Liver (tissue), 9 donors: ENCODE measurements around the gene SLC12A5. TPM values are rescaled to one million over a fixed set of nuclear protein-coding genes. Genes with fewer than 3 reads are reported as not detected.

Experiments
- DNase-seq: peaks from one replicate; pipeline ENCODE4 v3.0.0-alpha.2; 2017; ENCODE audit warnings: low spot score
- H3K27ac ChIP-seq, 2 donors: one replicate each; pipeline ENCODE4 v1.7.0; 2013; ENCODE audit warnings: inconsistent platforms in 2 of 2, low read length in 2 of 2, control low read depth in 1 of 2, low read depth in 1 of 2, mild to moderate bottlenecking in 1 of 2
- H3K27me3 ChIP-seq, 4 donors: one replicate each; pipeline versions ENCODE4 v1.6.1 to v1.7.0; 2013; ENCODE audit warnings: low read length in 3 of 4, inconsistent platforms in 1 of 4, mild to moderate bottlenecking in 1 of 4, moderate library complexity in 1 of 4; ENCODE audit not compliant: control insufficient read depth in 4 of 4, insufficient read depth in 4 of 4
- H3K36me3 ChIP-seq, 4 donors: one replicate each; pipeline versions ENCODE4 v1.6.1 to v1.7.0; 2013; ENCODE audit warnings: low read length in 3 of 4, mild to moderate bottlenecking in 3 of 4, low read depth in 1 of 4, moderate library complexity in 1 of 4; ENCODE audit not compliant: control insufficient read depth in 4 of 4, insufficient read depth in 3 of 4
- H3K4me1 ChIP-seq, 4 donors: one replicate each; pipeline versions ENCODE4 v1.6.1 to v1.7.0; 2013; ENCODE audit warnings: low read length in 3 of 4, mild to moderate bottlenecking in 3 of 4, moderate library complexity in 1 of 4; ENCODE audit not compliant: control insufficient read depth in 4 of 4, insufficient read depth in 4 of 4
- H3K4me3 ChIP-seq, 3 donors: one replicate each; pipeline versions ENCODE4 v1.6.1 to v1.7.0; 2013; ENCODE audit warnings: low read length in 3 of 3, control low read depth in 1 of 3, low read depth in 1 of 3, mild to moderate bottlenecking in 1 of 3
- H3K9ac ChIP-seq, 2 donors: one replicate each; pipeline ENCODE4 v1.7.0; 2013; ENCODE audit warnings: low read length in 2 of 2, mild to moderate bottlenecking in 2 of 2, moderate library complexity in 2 of 2, control low read depth in 1 of 2, low read depth in 1 of 2
- H3K9me3 ChIP-seq, 4 donors: one replicate each; pipeline versions ENCODE4 v1.6.1 to v1.7.0; 2013; ENCODE audit warnings: low read length in 3 of 4; ENCODE audit not compliant: control insufficient read depth in 4 of 4
- EGR1 ChIP-seq, 2 donors: IDR thresholded peaks; 2 replicates each; pipeline ENCODE4 v1.6.1; 2016 to 2018; ENCODE audit warnings: antibody characterized with exemption in 2 of 2, low read depth in 2 of 2
- FOXA1 ChIP-seq: IDR thresholded peaks from 2 replicates; pipeline ENCODE4 v1.6.1; 2016; ENCODE audit warnings: antibody characterized with exemption
- FOXA2 ChIP-seq: IDR thresholded peaks from 2 replicates; pipeline ENCODE4 v1.6.1; 2016; ENCODE audit warnings: antibody characterized with exemption
- GABPA ChIP-seq, 2 donors: IDR thresholded peaks in 1 of 2; conservative IDR thresholded peaks in 1 of 2; 2 replicates each; pipeline ENCODE4 v1.6.1; 2016; ENCODE audit warnings: antibody characterized with exemption in 2 of 2, mild to moderate bottlenecking in 1 of 2, moderate library complexity in 1 of 2
- HNF4A ChIP-seq, 2 donors: conservative IDR thresholded peaks; 2 replicates each; pipeline ENCODE4 v1.6.1; 2016; ENCODE audit warnings: antibody characterized with exemption in 2 of 2, mild to moderate bottlenecking in 2 of 2
- HNF4G ChIP-seq: IDR thresholded peaks from 2 replicates; pipeline ENCODE4 v1.6.1; 2016; ENCODE audit warnings: antibody characterized with exemption
- JUND ChIP-seq, 2 donors: IDR thresholded peaks; 2 replicates each; pipeline ENCODE4 v1.6.1; 2016; ENCODE audit warnings: antibody characterized with exemption in 2 of 2
- NR2F2 ChIP-seq: IDR thresholded peaks from 2 replicates; pipeline ENCODE4 v1.6.1; 2016; ENCODE audit warnings: antibody characterized with exemption
- RAD21 ChIP-seq, 2 donors: IDR thresholded peaks; 2 replicates each; pipeline ENCODE4 v1.6.1; 2016; ENCODE audit warnings: antibody characterized with exemption in 2 of 2, mild to moderate bottlenecking in 2 of 2
- RXRA ChIP-seq, 2 donors: IDR thresholded peaks; 2 replicates each; pipeline ENCODE4 v1.6.1; 2017 to 2018; ENCODE audit warnings: antibody characterized with exemption in 2 of 2, mild to moderate bottlenecking in 1 of 2
- SP1 ChIP-seq: IDR thresholded peaks from 2 replicates; pipeline ENCODE4 v1.6.1; 2018; ENCODE audit warnings: antibody characterized with exemption, mild to moderate bottlenecking
- TAF1 ChIP-seq: conservative IDR thresholded peaks from 2 replicates; pipeline ENCODE4 v1.6.1; 2016; ENCODE audit warnings: antibody characterized with exemption, mild to moderate bottlenecking
- YY1 ChIP-seq: IDR thresholded peaks from 2 replicates; pipeline ENCODE4 v1.6.1; 2016; ENCODE audit warnings: antibody characterized with exemption, mild to moderate bottlenecking
- WGBS: extraction: QIAGEN DNeasy Blood & Tissue Kit; methylation state at CpG from one replicate; pipeline ENCODE4 v1.1.7; 2013; 5-methylcytosine and 5-hydroxymethylcytosine counted together
- polyA plus RNA-seq, 2 donors: library from polyadenylated mRNA; stranded (reverse) in 1 of 2; unstranded in 1 of 2; fragments of 200-250 nt in 1 of 2; fragments of >200 nt in 1 of 2; fragmentation: Nextera tagmentation in 1 of 2; extraction: Ambion mirVana in 1 of 2; gene quantifications; one replicate each; pipeline versions ENCODE4 v1.2.1 to v1.2.3, GENCODE V29; 2013 to 2015
- total RNA-seq, 2 donors: library from RNA; depleted of rRNA; stranded (reverse); fragments of >200 nt; gene quantifications; one replicate each; pipeline ENCODE4 v1.2.3, GENCODE V29; 2014
- TF ChIP-seq, protein P1 (sequence below): IDR thresholded peaks from 2 replicates; pipeline ENCODE4 v1.6.1; 2016; ENCODE audit warnings: antibody characterized with exemption
- TF ChIP-seq, protein P2 (sequence below): fragments of 150-350 bp; IDR thresholded peaks from 2 replicates; pipeline ENCODE4 v1.5.1; 2017; ENCODE audit warnings: improper control_type of control experiment, low read depth, low read length; ENCODE audit not compliant: missing input control
- TF ChIP-seq, protein P3 (sequence below): IDR thresholded peaks from 2 replicates; pipeline ENCODE4 v1.6.1; 2016; ENCODE audit warnings: antibody characterized with exemption
- TF ChIP-seq, protein P4 (sequence below): IDR thresholded peaks from 2 replicates; pipeline ENCODE4 v1.6.1; 2016; ENCODE audit warnings: antibody characterized with exemption, mild to moderate bottlenecking
- TF ChIP-seq, protein P5 (sequence below): IDR thresholded peaks from 2 replicates; pipeline ENCODE4 v1.6.1; 2016; ENCODE audit warnings: antibody characterized with exemption
- donor health status: healthy.
- donor health status: healthy.
- donor health status: healthy.
- donor health status: healthy.
- donor health status: healthy.

The SLC12A5 gene
- total and polyA plus RNA-seq, 4 donors: 0.33 to 1.5 TPM; not detected in 2

DNA sequence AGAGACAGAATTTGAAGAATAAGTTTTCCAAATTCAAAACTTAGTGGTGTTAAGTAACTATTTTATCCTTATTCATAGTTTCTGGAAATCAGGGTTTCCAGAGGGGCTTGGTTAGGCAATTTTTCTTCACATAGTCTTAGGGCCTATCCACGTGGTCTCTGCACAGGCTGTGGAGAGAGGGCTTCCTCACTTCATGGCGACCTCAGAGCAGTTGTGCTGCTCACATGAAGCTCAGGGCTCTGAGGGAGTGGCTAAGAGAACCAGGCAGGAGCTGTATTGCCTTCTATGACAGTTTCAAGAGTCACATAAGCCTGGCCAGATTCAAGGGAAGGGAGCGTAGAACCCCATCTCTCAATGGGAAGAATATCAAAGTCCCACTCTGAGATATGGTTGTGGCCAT is 75.2 kb downstream of the SLC12A5 start (continued):
- TF ChIP-seq, protein P1, sequence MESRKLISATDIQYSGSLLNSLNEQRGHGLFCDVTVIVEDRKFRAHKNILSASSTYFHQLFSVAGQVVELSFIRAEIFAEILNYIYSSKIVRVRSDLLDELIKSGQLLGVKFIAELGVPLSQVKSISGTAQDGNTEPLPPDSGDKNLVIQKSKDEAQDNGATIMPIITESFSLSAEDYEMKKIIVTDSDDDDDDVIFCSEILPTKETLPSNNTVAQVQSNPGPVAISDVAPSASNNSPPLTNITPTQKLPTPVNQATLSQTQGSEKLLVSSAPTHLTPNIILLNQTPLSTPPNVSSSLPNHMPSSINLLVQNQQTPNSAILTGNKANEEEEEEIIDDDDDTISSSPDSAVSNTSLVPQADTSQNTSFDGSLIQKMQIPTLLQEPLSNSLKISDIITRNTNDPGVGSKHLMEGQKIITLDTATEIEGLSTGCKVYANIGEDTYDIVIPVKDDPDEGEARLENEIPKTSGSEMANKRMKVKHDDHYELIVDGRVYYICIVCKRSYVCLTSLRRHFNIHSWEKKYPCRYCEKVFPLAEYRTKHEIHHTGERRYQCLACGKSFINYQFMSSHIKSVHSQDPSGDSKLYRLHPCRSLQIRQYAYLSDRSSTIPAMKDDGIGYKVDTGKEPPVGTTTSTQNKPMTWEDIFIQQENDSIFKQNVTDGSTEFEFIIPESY: no peak
- TF ChIP-seq TAF1 (no peak), RXRA (IDR thresholded peaks at IDR 0.05) (no peak), HNF4G (no peak)

DNA sequence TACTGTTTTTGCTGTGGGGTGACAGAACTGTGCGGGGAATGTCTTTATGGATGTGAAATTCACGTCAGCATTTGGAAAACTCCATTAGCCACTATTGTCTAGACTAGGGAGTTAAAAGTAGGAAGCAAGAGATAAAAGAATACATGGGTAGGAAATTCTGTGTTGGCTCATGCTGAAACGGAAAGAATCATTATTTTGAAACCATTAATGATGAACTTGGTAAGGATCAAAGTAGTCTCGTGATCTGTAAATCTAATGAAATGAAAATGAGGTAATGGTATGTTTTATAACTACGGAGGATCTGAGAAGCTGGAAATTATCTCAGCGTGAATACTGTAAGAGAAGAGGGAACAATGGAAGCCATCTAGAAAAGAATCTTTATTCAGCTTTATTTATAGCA is 78.0 kb downstream of the SLC12A5 start:
- WGBS: 61% methylated on average over 6 of the region's 6 CpGs
- H3K4me1 ChIP-seq: no peaks in the 10 kb centered on the region
- H3K27ac ChIP-seq: no peak overlapping the region
- no peak for DNase-seq
- H3K4me3 ChIP-seq: no peak overlapping the region
- peaks cover 0 to 3% (median 0%) of the 10 kb centered on the region in 4 donors for H3K27me3 ChIP-seq
- peaks cover 0 to 3% (median 0%) of the 10 kb centered on the region in 4 donors for H3K9me3 ChIP-seq
- TF ChIP-seq SP1: no peak
- TF ChIP-seq, protein P2, sequence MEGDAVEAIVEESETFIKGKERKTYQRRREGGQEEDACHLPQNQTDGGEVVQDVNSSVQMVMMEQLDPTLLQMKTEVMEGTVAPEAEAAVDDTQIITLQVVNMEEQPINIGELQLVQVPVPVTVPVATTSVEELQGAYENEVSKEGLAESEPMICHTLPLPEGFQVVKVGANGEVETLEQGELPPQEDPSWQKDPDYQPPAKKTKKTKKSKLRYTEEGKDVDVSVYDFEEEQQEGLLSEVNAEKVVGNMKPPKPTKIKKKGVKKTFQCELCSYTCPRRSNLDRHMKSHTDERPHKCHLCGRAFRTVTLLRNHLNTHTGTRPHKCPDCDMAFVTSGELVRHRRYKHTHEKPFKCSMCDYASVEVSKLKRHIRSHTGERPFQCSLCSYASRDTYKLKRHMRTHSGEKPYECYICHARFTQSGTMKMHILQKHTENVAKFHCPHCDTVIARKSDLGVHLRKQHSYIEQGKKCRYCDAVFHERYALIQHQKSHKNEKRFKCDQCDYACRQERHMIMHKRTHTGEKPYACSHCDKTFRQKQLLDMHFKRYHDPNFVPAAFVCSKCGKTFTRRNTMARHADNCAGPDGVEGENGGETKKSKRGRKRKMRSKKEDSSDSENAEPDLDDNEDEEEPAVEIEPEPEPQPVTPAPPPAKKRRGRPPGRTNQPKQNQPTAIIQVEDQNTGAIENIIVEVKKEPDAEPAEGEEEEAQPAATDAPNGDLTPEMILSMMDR: no peak
- TF ChIP-seq RXRA (IDR thresholded peaks at IDR 0.05): no peak
- no peak for TF ChIP-seq HNF4G
- no peak for TF ChIP-seq FOXA1
- TF ChIP-seq HNF4A (conservative IDR thresholded peaks at IDR 0.05): no peak
- TF ChIP-seq YY1: no peak
- TF ChIP-seq FOXA2: no peak
- no peak for TF ChIP-seq NR2F2
- TF ChIP-seq, protein P3, sequence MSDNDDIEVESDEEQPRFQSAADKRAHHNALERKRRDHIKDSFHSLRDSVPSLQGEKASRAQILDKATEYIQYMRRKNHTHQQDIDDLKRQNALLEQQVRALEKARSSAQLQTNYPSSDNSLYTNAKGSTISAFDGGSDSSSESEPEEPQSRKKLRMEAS: no peak
- TF ChIP-seq, protein P1: no peak
- no peak for TF ChIP-seq RAD21 (IDR thresholded peaks at IDR 0.05)
- no peak for TF ChIP-seq JUND (IDR thresholded peaks at IDR 0.05)
- no peak for TF ChIP-seq TAF1
- no peak for TF ChIP-seq EGR1 (IDR thresholded peaks at IDR 0.05; ENCODE audit: low read depth in 2 of 2)
- TF ChIP-seq, protein P4, sequence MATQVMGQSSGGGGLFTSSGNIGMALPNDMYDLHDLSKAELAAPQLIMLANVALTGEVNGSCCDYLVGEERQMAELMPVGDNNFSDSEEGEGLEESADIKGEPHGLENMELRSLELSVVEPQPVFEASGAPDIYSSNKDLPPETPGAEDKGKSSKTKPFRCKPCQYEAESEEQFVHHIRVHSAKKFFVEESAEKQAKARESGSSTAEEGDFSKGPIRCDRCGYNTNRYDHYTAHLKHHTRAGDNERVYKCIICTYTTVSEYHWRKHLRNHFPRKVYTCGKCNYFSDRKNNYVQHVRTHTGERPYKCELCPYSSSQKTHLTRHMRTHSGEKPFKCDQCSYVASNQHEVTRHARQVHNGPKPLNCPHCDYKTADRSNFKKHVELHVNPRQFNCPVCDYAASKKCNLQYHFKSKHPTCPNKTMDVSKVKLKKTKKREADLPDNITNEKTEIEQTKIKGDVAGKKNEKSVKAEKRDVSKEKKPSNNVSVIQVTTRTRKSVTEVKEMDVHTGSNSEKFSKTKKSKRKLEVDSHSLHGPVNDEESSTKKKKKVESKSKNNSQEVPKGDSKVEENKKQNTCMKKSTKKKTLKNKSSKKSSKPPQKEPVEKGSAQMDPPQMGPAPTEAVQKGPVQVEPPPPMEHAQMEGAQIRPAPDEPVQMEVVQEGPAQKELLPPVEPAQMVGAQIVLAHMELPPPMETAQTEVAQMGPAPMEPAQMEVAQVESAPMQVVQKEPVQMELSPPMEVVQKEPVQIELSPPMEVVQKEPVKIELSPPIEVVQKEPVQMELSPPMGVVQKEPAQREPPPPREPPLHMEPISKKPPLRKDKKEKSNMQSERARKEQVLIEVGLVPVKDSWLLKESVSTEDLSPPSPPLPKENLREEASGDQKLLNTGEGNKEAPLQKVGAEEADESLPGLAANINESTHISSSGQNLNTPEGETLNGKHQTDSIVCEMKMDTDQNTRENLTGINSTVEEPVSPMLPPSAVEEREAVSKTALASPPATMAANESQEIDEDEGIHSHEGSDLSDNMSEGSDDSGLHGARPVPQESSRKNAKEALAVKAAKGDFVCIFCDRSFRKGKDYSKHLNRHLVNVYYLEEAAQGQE: no peak
- TF ChIP-seq GABPA (IDR thresholded peaks at IDR 0.05 in 1 of 2, conservative IDR thresholded peaks at IDR 0.05 in 1 of 2): no peak
- TF ChIP-seq, protein P5, sequence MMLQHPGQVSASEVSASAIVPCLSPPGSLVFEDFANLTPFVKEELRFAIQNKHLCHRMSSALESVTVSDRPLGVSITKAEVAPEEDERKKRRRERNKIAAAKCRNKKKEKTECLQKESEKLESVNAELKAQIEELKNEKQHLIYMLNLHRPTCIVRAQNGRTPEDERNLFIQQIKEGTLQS: no peak
- H3K9ac ChIP-seq: no peak overlapping the region
- H3K36me3 ChIP-seq: no peaks in the 10 kb centered on the region
